Fibroblast of mammary gland (primary cell): ENCODE measurements around the gene SLX9.

Experiments
- DNase-seq: peaks from one replicate; pipeline ENCODE4 v3.0.0-alpha.2; 2010; ENCODE audit warnings: low read depth
- H3K4me3 ChIP-seq: 2 replicates; pipeline ENCODE4 v1.5.1; 2011; ENCODE audit warnings: low read depth, mild to moderate bottlenecking, low read length, moderate library complexity; ENCODE audit not compliant: control insufficient read depth
- CTCF ChIP-seq: conservative IDR thresholded peaks from 2 replicates; pipeline ENCODE4 v1.5.1; 2011; ENCODE audit warnings: low read depth, low read length, inconsistent platforms; ENCODE audit not compliant: control insufficient read depth, insufficient read depth

The SLX9 gene

DNA sequence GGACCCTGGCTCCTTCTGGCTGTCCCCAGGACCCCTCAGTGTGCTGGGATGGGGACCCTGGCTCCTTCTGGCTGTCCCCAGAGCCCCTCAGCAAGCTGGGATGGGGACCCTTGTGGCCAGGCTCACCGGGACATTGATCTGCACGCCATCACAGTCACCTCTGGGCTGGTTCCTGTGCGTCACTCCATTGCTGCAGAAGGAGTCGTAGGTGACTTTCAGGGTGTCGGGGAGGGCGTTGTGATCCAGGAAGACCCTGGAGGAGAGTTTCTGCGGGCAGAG, 46.6 kb upstream of the SLX9 start:
- no peak for TF ChIP-seq CTCF
- H3K4me3 ChIP-seq: no peak overlapping the region
- DNase-seq: no peak

DNA sequence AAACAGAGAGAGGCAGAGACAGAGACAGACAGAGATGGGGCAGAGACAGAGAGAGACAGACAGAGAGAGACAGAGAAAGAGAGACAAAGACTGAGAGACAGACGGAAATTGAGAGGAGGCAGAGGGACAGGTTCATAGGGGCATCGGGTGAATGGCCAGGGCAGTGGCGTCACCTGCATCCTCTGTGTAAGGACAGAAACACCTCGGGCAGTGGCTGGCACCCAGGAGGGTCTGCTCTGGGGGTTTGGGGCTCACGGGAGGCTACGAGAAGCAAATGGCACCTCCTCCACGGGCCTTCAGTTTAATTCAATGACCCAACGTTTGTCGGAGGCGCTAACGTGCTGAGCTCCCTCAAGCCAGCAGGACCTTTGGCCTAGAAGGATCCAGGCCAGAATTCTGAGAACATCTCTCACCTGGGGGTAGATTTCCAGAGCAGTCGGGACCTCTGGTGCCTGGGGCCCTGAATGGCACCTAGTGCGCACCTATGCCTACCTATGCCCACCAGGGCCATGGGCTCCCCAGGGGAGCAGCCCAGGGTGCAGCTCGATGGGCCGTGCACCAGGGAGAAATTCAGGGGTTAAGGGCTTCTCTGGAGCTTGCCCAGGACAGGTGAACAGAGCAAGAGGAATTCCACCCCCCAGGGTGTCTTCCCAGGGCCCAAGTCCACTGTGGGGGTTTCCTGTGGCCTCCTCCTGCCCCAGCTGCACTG, 45.7 kb upstream of the SLX9 start:
- no peak for TF ChIP-seq CTCF
- no peak for DNase-seq
- no peak overlapping the region for H3K4me3 ChIP-seq

DNA sequence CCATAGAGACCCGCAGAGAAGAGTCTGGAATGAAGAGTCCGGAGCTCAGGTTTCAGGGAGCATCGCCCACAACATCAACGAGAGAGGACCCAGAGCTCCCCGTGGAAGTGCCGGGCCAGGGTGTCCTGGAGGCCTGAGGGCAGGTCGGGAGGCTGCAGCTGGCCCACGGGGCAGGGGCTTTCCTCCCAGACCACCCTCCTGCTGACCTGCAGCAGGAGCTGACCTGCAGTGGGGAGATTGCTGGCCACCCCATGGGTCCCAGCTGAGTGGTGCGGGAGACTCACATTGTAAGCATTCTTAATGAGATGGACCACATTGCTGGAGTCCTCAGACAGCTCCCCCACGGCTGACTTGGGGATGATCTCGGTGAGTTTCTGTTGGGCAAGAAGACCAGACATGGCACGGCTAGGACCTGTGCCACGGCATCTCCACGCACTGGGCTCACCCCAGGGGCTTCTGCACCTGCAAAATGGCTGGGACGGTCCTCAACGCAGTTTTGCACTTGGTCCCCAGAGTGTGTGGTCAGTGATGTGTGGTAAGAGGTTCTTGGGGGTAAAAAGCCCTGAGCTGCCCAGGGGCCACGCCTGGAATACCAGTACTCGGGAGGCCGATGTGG, 45.0 kb upstream of the SLX9 start:
- H3K4me3 ChIP-seq: no peak overlapping the region
- DNase-seq: no peak
- TF ChIP-seq CTCF: no peak

DNA sequence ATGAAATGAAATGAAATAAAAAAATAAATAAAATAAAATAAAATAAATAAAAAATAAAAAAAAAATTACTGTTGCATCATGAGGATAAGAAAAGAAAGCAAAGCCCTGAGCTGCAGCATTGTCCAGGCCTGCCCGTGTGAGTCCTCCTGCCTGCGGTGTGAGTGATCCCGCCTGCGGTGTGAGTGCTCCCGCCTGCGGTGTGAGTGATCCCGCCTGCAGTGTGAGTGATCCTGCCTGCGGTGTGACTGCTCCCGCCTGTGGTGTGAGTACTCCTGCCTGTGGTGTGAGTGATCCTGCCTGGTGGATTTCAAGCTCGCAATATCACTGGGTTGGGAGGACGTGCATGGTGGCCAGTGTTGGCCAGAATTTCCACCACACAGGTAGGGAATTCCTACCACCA, 44.0 kb upstream of the SLX9 start:
- no peak overlapping the region for H3K4me3 ChIP-seq
- no peak for DNase-seq
- TF ChIP-seq CTCF: no peak

DNA sequence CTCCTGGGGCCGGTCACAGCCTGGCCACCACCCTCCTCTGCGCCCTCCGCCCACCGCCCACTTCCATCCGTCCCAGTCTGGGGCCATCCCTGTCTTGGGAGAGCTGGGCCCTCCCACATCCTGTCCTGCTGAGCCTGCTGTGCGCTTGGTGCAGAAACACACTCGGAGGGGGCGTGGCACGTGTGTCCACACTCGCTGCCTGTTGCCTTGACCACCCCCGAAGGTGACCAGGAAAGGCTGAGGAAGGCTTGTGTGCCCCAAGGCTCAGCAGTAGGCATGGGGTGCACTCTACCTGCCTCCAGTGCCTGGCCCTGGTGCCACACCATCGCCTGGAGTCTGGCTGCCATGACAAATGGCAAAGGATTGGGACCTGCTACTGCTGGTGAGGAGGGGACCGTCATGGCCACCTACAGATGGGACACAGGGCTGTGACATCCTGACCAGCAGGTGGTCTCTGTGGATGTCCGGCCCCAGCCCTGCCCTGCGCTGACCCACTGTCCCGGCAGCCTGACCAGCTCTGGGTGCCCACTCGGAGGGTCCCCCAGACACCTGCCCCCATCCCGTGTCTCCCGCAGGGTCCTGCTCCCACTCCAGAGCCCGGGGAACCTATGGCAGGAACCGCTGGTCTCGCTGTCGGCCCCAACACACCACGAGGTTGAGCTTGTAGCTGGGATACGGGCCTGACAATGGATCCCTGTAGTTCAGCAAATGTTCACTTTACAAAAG, 43.1 kb upstream of the SLX9 start:
- DNase-seq: no peak
- TF ChIP-seq CTCF: no peak
- no peak overlapping the region for H3K4me3 ChIP-seq

DNA sequence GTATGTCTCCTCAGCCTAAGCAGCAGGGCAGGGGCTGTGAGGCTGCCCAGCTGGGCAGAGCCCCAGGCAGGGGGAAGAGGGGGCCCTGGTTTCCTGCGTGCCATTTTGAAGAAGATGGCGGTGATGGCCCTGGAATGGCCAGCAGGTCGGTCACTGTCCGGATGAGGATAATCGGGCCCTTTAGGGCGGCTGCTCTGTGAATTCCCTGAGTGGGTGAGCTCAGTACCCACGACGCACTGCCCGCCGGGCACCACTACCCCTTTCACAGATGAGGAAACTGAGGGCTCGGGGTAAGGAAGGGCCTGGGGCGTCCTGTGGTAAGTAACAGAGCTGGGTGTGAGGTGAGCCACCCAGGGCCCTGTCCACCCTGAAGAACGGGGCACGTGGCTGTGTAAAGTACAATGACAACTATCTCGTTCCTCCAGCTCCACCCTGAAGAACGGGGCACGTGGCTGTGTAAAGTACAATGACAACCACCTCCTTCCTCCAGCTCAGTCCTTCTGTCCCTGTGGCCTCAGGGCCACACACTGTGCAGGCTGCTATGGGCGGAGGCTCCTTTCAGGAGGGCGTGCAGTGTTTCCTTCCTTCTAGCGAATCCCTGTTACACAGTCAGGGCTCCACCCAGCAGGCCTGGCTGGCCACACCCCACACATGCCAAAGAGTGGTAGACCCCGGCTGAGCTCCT, 42.4 kb upstream of the SLX9 start:
- H3K4me3 ChIP-seq: no peak overlapping the region

More for the DNA sequence above, 42.4 kb upstream of the SLX9 start:
- DNase-seq: no peak
- TF ChIP-seq CTCF: no peak
